K562 (cell line): ENCODE results near the gene CYP24A1.

Experiments used
- CHD4 ChIP-seq: fragments of 200-600 bp; sonication (generic); IDR thresholded peaks from 3 replicates; pipeline ENCODE4 v1.6.1; 2012; ENCODE audit warnings: low read depth, mild to moderate bottlenecking, mixed read lengths, low read length, inconsistent platforms; ENCODE audit not compliant: insufficient read depth, insufficient replicate concordance, poor library complexity, severe bottlenecking
- EP300 ChIP-seq: IDR thresholded peaks from 2 replicates; pipeline ENCODE4 v1.6.1; 2012; ENCODE audit warnings: low read length, improper control_type of control experiment
- SP1 ChIP-seq: sonication (generic); formaldehyde crosslinking; IDR thresholded peaks from 2 replicates; pipeline ENCODE4 v1.8.1; 2022; ENCODE audit warnings: mild to moderate bottlenecking, missing genetic modification reagents
- TCF7 ChIP-seq: sonication (generic); IDR thresholded peaks from 2 replicates; pipeline ENCODE4 v1.6.1; 2016; ENCODE audit warnings: antibody characterized with exemption, borderline replicate concordance
- TCF7L2 ChIP-seq: fragments of 150-350 bp; IDR thresholded peaks from 2 replicates; pipeline ENCODE4 v1.6.1; 2016; ENCODE audit warnings: low read depth, mild to moderate bottlenecking, low read length, moderate library complexity
- ZNF253 ChIP-seq: fragments of 250-450 bp; sonication (Bioruptor Pico); conservative IDR thresholded peaks from 2 replicates; pipeline ENCODE4 v1.6.1; 2021; ENCODE audit warnings: mild to moderate bottlenecking
- ZNF76 ChIP-seq: fragments of 250-450 bp; sonication (Bioruptor Pico); IDR thresholded peaks from 2 replicates; pipeline ENCODE4 v1.4.0; 2020; ENCODE audit warnings: mild to moderate bottlenecking, moderate library complexity, borderline replicate concordance

GRCh38 chr20:54107600-54108325 is 66.0 kb downstream of the CYP24A1 start:
- TF ChIP-seq EP300 = no peak
- TF ChIP-seq ZNF253 = no peak
- no peak for TF ChIP-seq CHD4
- TF ChIP-seq ZNF76 (CRISPR knock-in tag) = no peak
- no peak for TF ChIP-seq TCF7L2
- no peak for TF ChIP-seq TCF7
- no peak for TF ChIP-seq SP1 (CRISPR knock-in tag)
